Colon (tissue), 2 donors: ENCODE data around the gene DNMBP.

Source experiments
- FAIRE-seq: peaks from 2 replicates; lab custom pipeline; 2012; peaks lifted over from hg19 to GRCh38; lab: Jason Lieb, UNC
- donor health status: control.
- donor health status: control.

The DNMBP gene, protein sequence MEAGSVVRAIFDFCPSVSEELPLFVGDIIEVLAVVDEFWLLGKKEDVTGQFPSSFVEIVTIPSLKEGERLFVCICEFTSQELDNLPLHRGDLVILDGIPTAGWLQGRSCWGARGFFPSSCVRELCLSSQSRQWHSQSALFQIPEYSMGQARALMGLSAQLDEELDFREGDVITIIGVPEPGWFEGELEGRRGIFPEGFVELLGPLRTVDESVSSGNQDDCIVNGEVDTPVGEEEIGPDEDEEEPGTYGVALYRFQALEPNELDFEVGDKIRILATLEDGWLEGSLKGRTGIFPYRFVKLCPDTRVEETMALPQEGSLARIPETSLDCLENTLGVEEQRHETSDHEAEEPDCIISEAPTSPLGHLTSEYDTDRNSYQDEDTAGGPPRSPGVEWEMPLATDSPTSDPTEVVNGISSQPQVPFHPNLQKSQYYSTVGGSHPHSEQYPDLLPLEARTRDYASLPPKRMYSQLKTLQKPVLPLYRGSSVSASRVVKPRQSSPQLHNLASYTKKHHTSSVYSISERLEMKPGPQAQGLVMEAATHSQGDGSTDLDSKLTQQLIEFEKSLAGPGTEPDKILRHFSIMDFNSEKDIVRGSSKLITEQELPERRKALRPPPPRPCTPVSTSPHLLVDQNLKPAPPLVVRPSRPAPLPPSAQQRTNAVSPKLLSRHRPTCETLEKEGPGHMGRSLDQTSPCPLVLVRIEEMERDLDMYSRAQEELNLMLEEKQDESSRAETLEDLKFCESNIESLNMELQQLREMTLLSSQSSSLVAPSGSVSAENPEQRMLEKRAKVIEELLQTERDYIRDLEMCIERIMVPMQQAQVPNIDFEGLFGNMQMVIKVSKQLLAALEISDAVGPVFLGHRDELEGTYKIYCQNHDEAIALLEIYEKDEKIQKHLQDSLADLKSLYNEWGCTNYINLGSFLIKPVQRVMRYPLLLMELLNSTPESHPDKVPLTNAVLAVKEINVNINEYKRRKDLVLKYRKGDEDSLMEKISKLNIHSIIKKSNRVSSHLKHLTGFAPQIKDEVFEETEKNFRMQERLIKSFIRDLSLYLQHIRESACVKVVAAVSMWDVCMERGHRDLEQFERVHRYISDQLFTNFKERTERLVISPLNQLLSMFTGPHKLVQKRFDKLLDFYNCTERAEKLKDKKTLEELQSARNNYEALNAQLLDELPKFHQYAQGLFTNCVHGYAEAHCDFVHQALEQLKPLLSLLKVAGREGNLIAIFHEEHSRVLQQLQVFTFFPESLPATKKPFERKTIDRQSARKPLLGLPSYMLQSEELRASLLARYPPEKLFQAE (N-terminal part only)

DNA sequence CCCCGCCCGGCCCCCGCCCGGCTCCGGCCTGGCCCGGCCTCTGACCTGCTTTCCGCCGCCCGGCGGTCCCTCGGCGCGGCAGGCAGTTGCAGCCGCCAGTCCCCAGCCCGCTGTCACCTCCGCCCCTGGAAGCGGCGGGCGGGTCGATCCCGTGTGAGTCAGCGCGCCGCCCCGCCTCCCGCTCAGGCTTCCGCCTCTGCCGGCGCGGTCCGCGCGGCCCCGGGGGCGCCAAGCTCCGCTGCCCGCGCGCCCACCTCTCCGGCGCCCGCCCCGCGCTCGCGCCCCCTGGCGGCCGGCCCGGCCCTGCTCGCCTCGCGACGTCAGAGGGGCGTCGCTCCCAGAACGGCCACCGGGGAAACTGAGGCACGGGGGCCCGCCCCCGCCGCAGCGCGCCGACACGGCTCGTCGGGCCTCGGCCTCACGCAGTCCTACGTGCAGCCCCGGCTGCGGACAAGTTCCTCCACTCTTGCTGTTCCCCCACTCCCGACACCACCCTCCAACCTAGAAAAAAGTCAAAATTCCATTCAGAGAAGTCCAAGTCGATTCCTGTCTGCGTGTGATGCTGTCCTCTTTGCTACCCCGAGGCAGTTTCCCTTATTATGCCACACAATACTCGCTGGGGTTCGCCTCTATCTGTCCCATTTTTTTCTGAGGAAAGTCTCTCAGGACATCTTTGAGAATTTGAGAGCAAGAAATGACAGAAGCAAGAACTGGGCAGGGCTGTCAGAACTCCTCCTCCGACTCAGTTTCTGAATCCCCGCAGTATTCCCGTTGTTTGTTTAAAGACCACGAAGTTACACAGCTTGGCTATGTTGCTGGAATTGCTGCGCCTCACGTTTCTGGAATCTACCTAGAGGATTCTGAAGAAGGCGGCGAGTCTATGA lies at the start of gene DNMBP:
DNMBP (minus strand) TSS at position 155 of the 884 bp plus-strand sequence. CDS start 37,823 bp downstream, outside the sequence.
- no peak for FAIRE-seq

DNA sequence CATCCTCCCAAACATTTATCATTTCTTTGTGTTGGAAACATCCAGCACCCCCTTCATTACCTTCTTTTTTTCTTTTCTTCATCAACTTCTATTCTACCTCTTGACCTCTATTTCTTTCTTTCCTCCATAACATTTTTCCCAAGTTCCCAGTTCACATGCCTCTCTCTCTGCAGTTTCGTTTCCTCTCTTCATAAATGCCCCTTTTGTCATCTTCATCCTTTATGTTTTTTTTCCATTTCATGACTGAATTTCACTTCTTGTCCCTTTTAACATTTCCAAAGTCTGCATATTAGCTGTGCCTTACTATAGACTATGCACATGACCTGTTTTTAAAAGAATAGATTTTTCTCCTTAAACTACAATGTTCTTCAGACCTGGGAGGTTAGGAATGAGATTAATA lies 48.2 kb upstream of the DNMBP start:
- no peak for FAIRE-seq

DNA sequence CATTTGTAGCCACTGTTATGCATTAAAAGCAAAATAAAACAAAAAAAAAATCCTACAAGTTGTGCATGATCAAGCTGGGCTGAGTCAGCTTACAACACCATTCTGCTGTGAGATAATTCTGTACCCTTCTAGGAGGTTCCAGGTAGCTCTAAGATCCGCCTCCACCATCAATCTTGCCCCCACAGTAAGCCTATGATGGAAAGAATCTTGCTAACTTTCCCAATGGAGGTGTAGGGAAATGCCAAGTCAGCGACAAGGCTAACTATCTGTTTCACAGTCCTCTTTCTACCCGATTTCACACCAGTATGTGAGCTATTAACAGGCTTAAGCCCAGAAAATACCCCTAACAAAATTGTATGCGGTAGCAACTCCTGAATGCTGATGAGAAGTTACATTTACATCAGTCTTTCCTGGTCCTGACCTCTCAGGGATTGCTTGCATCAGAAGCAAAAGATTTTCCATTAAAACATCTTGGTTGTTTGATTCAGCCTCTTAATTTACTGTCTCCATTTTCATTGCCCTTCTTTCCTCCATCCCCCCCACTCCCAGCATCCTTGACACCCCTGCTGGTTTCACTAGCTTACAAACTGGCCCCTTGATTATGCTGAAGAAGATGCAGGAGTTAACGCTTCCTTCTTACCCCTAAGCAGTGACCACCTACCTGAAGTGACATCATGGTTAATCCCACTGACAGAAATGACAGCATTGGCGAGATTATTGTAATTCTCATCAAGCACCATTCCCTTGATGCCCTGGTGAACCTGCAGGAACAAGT lies 44.1 kb upstream of the DNMBP start:
- no peak for FAIRE-seq

DNA sequence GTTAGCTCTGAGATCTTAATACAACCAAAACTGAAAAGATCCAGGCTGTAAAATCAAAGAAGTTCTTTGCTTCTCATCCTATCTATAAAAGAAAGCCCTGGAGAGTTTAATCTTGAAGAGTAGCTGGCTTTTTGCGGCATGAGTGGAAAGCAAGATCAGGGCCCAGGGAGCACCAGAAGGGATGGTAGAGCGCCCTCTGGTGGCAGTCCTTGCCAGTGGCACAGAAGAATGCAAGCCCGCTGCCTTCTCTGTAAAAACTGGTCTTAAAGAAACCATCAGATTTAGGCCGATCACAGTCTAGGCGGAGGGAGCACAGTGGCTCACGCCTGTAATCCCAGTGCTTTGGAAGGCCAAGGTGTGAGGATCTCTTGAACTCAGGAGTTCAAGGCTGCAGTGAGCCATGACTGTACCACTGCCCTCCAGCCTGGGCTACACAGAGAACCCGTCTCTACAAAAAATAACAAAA lies 36.3 kb upstream of the DNMBP start:
- no peak for FAIRE-seq

DNA sequence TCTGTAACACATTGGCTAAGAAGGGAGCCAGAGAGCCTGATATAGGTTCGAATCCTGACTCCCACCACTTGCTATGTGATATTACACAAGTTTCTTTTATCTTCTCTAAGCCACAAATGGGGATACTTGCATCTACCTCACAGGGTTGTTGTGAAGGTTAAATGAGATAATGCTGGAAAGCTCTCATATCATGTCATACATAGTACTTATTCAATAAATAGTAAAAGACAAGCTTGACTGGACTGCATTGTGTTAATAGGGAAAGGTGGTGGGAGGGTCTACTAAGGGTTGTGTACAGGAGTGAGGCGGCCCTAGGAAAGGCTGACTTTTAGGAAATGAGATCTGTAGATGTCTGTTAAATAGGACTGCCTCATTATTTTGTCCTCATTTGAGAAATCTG lies 35.8 kb upstream of the DNMBP start:
- no peak for FAIRE-seq

DNA sequence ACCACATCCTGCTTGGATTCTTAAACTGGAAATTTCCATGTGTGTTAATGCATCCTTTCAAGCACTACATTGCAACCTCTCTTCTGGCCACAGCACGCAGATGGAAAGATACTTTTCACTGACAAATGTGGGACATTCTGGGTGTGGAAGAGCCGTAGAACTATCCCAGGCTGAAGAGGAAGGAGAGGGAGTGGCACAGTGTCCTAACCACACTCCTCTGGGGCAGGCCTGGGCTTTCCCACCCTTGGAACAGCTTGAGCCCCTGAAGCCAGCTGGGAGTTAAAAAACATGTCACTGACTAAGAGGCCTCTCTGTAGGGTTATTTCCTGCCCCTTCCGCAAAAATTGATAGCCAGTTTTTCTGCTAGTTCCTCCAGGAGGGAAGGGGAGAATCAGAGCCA lies 34.0 kb upstream of the DNMBP start:
- no peak for FAIRE-seq

DNA sequence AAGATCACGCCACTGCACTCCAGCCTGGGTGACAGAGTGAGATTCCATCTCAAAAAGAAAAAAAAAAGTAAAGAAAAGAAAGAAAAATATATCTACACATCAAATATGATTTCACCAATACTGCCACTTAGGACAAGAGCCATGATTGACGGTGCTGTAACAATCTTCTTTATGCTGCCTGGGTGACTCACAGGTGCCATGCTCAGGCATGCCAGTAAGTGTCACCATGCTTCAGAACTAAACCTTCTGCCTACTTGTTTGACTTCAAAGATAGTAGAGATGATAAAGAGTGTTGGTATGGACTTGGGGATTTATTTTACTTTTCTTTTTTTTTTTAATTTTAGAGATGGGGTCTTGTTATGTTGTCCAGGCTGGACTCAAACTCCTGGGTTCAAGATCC lies 33.6 kb upstream of the DNMBP start:
- FAIRE-seq: no peak

DNA sequence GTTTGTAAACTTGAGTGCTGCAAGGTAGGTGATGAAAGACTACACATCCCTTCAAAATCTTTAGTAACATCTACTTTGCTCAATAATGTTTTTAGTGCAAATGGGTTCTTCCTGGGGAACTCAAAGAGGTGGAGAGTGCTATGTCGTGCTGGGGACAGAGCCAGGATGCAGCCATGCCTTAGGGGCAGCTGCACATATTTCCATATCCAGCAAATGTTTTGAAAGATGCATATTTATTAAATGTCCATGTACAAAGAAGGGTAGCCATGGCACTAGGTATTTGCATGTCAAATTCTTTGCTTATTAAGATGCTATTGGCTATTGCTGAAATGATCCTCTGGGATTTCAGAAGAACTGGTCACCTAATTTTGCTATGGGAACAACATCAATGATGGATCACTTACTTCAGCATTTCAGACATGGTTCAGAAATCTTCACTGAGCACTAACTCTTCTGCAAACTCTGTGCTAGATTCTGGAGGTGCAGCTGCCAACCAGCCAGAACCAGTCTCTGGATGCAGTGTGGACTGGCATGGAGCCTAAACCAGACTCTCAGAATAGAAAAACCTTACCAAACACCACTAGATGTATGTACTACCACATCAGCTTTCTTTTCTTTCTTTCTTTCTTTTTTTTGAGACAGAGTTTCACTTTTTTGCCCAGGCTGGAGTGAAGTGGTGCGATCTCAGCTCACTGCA lies 31.7 kb upstream of the DNMBP start:
- no peak for FAIRE-seq

DNA sequence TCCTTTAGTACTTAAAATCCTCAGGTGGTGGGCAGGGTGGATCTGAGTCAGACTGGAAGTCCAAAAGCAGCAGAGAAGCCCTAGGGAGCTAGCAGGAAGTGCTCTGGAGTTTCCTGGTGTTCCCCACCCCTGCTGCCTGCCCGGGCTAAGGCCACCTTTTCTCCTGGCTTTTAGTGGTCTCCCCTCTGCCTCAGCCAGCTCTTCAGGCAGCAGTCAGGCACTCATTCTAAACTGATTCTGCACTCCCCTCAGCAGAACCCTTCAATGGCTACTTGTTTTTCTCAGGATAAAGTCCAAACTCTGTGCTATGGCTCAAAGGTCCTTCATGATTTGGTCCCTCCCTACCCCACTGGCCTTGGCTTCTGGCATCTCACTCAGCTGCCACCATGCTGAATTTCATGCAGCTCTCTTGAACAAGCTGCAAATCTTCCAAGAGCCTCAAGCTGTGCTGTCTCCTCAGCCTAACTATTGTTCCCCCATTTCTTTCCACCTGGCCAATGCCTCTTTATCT lies 28.9 kb upstream of the DNMBP start:
- FAIRE-seq: no peak

DNA sequence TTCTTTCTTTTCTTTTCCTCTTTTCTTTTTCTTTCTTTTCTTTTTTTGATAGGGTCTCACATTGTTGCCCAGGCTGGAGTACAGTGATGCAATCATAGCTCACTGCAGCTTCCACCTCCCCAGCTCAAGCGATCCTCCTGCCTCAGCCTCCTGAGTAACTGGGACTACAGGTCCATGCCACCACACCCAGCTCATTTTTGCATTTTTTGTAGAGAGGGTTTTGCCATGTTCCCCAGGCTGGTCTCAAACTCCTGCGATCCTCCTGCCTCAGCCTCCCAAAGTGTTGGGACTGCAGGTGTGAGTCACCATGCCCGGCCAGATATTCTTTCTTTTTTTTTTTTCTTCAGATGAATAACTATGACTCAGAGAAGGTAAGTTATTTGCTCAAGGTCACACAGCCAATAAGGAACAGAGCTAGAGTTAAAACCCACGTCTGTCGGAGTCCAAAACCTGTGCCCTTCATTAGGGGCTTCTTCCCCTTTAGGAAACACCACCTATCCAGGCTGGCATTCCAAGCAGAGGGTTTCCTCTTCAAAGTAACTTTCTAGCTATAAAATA lies 28.1 kb upstream of the DNMBP start:
- FAIRE-seq: no peak

DNA sequence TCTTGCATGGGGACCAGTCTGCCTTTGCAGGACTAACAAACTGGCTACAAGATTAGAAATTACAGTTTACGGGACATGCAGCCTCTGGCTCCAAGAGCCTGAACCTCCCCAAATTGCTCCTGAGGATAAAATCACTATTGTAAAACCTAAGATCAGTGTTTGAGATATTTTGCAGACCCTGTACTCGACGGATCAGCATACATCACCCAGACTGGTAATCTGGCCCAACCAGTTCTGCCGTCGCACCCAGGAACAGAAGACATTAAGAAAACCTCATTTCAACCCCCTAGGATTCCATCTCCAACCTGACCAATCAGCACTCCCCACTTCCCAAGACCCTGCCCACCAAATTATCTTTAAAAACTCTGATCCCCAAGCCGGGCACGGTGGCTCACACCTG lies 27.1 kb upstream of the DNMBP start:
- no peak for FAIRE-seq

DNA sequence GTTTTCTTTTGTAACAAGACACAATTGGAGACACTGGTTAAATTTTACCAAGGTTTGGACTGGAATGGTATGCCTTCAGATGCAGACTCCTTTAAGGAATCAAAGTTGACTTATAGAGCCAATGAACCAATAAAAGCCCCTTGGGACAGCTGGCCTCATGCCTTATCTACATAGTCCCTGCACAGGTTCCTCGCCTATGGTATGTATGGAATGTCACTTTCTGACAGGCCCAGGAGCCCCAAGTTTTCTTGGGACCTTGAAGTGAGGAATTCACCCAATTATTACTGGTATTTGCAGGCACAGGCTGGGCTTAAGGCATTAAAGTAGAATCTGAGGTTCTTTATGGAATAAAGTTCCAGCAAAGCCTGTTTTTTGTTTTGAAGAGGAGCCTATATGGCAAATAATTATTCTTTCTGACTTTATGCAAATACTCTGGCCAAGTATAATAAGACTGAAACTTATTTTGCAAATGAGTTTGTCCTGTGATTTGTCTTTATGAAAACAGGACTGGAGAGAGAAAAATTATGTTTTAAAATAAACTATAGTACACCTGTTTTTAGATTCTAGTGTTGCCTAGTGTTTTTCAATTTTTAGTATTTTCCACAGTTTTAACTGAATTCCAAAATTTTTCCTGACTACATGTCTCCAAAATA lies 24.1 kb upstream of the DNMBP start:
- FAIRE-seq: no peak

DNA sequence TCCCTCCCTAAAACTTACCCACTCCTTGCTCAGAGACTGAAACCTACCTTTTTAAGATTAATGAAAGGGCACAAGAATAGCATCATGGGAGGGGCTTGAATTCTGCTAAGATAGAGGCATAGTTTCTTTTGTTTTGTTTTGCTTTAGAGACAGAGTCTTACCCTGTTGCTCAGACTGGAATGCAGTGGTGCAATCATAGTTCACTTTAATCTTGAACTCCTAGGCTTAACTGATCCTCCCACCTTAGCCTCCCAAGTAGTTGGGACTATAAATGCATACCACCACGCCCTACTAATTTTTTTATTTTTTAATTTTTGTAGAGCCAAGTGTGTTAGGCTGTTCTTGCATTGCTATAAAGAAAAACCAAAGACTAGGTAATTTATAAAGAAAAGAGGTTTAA lies 17.7 kb upstream of the DNMBP start:
- no peak for FAIRE-seq

DNA sequence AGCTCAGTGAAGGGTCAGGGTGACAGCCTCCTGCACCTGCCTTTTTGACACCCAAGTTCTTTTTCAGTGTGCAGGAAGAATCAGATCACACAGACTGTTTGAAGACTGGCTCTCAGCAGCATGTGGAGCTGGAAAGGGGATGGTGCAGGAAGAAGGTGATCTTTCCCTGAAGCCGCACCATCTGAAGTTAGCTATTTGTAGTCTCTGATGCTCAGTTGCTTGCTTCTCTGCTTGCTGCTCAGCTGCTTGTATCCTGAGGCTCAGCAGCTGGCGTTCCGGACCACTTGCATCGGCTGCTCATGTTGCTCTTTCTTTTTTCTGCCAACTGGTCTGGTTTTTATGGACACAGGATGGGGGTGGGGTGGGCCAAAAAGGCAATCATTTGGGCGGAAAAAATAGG lies 15.8 kb upstream of the DNMBP start:
- no peak for FAIRE-seq

DNA sequence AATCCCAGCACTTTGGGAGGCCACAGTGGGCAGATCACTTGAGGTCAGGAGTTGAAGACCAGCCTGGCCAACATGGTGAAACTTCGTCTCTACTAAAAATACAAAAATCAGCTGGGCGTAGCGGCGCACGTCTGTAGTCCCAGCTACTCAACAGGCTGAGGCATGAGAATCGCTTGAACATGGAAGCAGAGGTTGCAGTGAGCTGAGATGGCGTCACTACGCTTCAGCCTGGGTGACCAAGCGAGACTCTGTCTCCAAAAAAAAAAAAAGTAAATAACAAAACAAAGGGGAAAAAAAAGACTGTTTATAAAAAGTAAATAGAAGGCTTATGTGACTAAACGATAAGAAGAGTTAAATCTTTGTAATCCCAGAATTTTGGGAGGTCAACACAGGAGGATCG lies 15.0 kb upstream of the DNMBP start:
- FAIRE-seq: no peak

DNA sequence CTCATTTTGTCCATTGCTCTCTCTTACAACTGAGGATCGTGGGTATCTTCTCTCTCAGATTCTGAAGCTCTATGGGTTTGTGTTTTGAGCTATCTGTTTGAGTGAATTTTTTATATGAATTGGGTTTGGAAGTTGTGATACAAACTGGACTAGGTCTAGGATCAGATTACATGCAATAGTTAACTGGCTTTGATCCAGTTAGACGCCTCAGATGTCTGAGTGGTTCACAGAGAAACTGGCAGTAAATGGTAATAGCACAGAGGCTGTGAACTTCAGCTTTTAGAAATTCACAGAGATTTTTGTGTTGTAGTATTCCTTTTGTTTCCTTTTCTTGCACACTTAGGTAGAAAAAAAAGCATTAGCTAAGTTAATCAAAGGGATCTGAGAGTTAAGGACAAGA lies 12.7 kb upstream of the DNMBP start:
- FAIRE-seq: no peak

DNA sequence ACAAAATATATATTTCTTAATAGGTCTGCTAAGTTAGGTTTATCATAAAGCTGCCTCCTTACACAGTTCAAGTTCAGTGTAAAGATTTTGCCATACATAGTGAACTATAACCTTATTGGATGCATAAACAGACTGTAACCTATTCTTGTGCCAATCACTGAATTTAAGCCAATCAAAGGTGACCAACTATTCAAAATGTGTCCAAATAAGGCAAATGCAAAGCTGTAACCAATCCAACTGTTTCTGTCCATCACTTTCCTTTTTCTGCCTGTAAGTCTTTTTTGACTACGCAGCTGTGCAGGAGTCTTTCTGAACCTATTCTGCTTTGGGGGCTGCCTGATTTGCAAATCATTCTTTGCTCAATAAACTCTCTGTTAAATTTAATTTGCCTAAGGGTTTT lies 11.6 kb upstream of the DNMBP start:
- FAIRE-seq: no peak

DNA sequence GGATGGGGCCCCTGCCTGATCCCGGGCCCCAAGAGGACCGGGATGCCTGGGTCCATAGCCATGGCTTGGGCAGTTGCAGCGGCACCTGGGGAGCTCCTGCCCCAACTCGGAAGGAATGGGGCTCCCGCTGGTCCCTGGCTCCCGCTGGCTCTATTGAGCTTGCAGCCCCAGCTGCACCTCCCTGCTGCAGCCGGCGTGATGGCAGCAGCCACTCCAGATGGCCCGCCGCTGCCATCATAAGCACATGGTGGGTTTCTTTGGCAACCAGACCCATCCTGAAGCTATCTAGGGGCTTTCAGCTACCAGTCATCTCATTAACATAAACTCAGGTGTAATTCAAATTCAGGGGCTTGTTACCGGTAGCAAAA lies 11.1 kb upstream of the DNMBP start:
- no peak for FAIRE-seq
